RWPE1 (cell line): ENCODE results near the gene CORO7.

Experiments
- CTCF ChIA-PET: fragments of 350-600 bp; sonication (Branson Sonifier 250); formaldehyde crosslinking; extraction: SDS; loops from one replicate; lab custom pipeline; 2021; lab: Yijun Ruan, JAX
- POLR2A ChIA-PET: fragments of 400-600 bp; formaldehyde crosslinking; extraction: SDS; loops from one replicate; lab custom pipeline; 2020; ENCODE audit warnings: antibody characterized with exemption; ENCODE audit not compliant: low non-redundant PET; lab: Yijun Ruan, JAX
- DNase-seq: peaks from one replicate; pipeline ENCODE4 v3.0.0; 2012; ENCODE audit warnings: low spot score
- H3K27ac ChIP-seq: fragments of 450-650 bp; 2 replicates; pipeline ENCODE4 v1.5.1; 2017
- CTCF ChIP-seq: fragments of 450-650 bp; conservative IDR thresholded peaks from 2 replicates; pipeline ENCODE4 v1.5.1; 2017; ENCODE audit warnings: low read depth, mild to moderate bottlenecking

CORO7 gene

GRCh38 chr16:4410335-4411075 lies 5.9 kb downstream of the CORO7 start:
- ChIA-PET CTCF (interaction anchor here (1.0 to 1.2 kb wide), 2 partner anchors 8 to 138 kb away, joined by 3 read pairs; no protein-coding TSS in a partner anchor), POLR2A (no interaction called here)
- no peak for DNase-seq
- peak overlapping the region; percentile 69 for H3K27ac ChIP-seq
- no peak for TF ChIP-seq CTCF

DNA sequence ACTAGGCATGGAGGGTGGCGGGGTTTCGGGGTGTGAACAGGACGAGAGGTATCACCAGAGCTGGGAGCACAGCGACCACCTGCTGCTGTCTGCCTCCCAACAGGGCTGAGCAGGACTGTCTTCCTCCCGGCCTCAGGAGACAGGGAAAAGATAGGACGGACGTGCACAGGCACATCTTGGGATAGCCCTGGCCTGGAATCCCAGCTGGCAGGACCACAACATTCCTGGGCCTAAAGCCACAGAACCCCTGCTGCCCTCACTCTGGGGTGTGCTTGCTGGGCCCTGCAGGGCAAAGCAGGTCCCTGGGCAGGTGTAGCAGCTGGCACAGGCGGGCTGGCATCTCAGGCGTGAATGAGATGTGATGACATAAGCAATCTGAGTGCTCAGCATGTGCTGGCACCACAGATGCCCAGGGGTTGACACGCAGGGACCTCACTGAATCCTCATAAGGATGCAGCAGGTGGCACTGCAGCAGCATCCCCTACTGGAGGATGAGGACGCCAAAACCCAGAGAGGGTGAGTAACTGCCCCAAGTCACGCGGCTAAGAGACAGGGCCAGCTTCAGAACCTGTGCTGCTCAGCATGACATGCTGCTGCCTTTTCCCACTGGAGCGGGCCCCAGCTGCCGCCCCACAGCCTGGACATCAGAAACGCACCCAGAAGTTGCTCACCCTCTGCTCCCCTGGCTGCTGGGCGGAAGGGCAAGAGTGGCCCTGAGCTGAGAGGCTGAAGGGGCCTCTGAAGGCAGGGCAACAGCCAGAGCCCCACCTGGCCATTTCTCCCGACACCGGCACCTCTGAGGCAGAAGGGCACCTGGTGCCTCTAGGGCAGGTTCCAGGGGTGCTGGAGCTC lies 7.1 kb downstream of the CORO7 start:
- ChIA-PET POLR2A (interaction anchor here (0.5 kb wide), 1 partner anchor 69 kb away, joined by 3 read pairs; no protein-coding TSS in a partner anchor), CTCF (interaction anchor here (0.6 kb wide), 1 partner anchor 13 kb away, joined by 3 read pairs; no protein-coding TSS in a partner anchor)
- peak overlapping the region; percentile 69 for H3K27ac ChIP-seq
- DNase-seq: peak; percentile 63
- peak; percentile 38 for TF ChIP-seq CTCF

- ChIA-PET POLR2A (no interaction called here), CTCF (interaction anchor here (0.6 to 1.0 kb wide), 2 partner anchors 118 to 177 kb away, joined by 3 read pairs; no protein-coding TSS in a partner anchor)
- no peak for DNase-seq
- H3K27ac ChIP-seq: peak overlapping the region; percentile 69
- TF ChIP-seq CTCF: no peak
Measured at GRCh38 chr16:4408323-4408690, 8.1 kb downstream of the CORO7 start.

DNA sequence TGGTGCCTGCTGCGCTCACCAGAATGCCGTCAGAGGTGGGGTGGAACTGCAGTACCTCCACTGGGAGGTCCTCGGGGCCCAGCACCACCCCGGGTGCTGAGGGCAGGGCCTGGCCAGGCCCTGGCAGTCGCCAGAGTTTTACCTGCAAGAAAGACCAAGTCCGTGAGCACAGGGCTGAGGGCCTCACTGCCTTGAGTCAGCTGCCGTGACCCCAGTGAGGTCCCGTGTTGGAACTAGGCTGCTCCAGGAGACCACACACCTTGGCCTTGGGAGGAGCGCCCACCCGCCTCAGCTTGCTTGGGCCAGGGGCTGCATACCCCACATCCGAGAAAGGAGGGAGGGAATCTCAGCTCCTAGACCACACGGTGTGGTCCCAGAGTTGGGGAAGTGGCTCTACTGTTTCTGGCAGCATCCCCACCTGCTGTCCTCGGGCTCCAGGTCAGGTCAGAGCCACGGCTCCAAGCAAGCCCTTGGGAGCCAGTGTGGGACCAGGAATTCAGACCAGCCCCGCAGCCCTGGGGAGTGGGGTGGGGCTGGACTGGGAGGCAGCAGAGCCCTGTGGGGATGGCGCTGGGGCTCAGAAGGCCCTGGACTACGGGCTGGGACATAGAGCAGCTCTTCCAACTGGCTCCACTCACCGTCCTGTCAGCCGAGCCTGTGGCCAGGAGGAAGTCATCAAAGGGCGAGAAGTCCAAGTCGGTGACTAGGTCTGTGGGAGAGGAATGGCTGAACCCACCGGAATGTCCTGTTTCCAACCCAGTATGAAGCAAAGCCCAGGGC lies 8.7 kb downstream of the CORO7 start:
- peak overlapping the region; percentile 69 for H3K27ac ChIP-seq
- ChIA-PET CTCF (interaction anchor here (1.0 kb wide), 1 partner anchor 117 kb away, joined by 3 read pairs; no protein-coding TSS in a partner anchor), POLR2A (no interaction called here)
- DNase-seq: no peak
- no peak for TF ChIP-seq CTCF

DNA sequence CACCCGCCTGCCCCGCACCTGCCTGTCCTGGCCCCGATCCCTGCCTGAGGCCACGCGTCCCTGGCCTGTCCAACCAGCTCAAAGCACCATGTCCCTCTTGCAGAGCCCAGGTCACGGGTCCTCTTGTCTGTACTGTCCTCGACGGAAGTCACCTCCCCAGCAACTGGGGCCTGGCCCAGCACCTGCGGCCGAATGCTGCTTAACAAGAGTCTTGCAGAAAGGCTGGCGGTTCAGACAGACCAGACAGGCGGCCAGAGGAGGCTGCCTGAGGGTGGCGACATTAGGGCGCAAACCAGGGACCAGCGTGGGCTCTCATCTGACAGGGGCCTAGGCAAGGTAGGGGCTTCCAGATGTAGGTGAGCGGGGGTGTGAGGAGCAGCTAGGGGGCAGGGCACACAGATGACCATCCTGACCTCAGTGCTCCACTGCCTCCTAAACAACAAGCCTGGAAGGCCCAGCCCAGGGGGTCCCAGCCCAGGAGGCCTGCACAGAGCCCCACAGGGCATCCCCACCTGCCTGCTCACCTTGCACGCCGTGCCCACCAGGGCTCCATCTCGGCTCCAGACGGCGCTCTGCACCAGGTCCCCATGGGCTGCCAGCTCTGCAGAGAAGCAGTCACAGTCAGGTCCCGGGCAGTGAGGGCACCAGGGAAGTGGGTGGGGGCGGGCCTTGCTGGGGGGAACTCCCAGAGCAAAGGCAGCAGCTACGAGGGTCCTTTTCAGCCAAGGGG lies 11.3 kb downstream of the CORO7 start:
- no peak for DNase-seq
- CTCF ChIA-PET: interaction anchor here (0.6 to 3.6 kb wide), 8 partner anchors 27 to 131 kb away, joined by 3 to 74 read pairs (median 4); no protein-coding TSS in a partner anchor
- TF ChIP-seq CTCF: no peak
- H3K27ac ChIP-seq: 0 out of 2 replicates have a peak overlapping the region, but pooled peaks have one; percentile 32
- POLR2A ChIA-PET: no interaction called here
